VCaP (cell line): Measurements from ENCODE around the gene TGM1.

ENCODE experiments used
- H3K27ac ChIP-seq: fragments of 450-650 bp; 2 replicates; pipeline ENCODE4 v1.5.1; 2017
- TF ChIP-seq, protein P1 (sequence below): fragments of 450-650 bp; conservative IDR thresholded peaks from 2 replicates; pipeline ENCODE4 v1.5.1; 2017; ENCODE audit warnings: mild to moderate bottlenecking, moderate library complexity

Gene TGM1

DNA sequence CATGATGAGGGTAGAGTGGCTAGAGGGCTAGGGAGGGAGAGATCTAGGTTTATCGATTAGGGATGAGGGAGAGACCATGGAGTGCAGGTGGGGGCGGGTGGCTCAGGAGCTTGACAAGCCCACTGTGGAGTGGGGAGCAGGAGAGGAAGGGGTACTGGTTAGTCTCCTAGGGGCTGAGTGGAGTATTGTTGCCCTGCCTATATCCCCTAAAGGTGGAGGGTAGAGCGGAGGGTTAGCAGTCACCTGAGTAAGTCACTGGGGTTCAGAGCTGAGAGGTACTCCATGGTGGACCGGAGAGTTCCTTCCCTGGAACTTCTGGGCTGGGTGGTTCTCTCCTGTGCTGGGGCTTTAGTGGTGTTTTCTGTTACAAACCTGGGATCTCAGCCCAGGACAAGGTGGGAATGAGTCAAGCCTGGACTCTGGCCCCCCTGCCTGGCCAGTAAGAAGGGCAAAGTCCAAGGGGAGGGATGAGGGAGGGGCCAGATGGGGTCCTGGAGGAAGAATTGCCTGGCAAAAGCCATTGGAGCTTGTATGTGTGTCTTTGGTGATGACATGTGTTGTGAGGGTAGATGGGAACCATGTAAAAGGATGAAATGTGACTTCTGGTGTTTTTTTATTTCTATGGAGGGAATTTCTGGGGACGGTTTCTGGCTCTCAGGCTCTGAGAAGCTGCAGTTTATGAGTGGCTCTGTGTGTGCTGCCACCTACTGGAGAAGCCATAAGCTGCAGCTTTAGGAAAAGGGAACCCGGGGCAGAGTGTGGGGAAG, 44.8 kb upstream of the TGM1 start, which contains the start of gene CIDEB:
Gene CIDEB, minus strand, starts transcription at position 403 of the 767 bp plus-strand sequence. Its CDS starts 119 bp downstream, at position 284.
- TF ChIP-seq, protein P1, sequence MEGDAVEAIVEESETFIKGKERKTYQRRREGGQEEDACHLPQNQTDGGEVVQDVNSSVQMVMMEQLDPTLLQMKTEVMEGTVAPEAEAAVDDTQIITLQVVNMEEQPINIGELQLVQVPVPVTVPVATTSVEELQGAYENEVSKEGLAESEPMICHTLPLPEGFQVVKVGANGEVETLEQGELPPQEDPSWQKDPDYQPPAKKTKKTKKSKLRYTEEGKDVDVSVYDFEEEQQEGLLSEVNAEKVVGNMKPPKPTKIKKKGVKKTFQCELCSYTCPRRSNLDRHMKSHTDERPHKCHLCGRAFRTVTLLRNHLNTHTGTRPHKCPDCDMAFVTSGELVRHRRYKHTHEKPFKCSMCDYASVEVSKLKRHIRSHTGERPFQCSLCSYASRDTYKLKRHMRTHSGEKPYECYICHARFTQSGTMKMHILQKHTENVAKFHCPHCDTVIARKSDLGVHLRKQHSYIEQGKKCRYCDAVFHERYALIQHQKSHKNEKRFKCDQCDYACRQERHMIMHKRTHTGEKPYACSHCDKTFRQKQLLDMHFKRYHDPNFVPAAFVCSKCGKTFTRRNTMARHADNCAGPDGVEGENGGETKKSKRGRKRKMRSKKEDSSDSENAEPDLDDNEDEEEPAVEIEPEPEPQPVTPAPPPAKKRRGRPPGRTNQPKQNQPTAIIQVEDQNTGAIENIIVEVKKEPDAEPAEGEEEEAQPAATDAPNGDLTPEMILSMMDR: peak; percentile 97
- H3K27ac ChIP-seq: no peak within 1 kb of the TSS

DNA sequence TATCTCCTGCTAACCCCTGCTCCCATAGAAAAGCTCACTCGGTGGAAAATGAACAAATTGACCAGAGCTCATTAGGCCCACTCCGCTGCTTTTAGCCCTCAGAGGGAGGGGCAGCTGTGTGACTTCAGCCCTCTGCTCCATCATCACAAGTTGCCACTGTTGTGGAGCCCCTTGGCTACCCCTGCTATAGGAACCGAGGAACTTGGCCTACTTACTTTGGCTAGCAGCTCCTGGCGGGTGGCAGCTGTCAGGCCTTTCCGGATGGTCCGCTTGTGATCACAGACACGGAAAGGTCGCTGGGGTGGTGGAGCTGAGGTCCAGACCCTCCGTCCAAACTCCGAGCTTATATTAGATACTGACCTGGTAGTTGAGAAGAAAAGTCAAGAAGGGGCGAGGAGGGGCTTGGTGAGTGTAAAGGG, 44.2 kb upstream of the TGM1 start:
- H3K27ac ChIP-seq: no peak overlapping the region
- TF ChIP-seq, protein P1: no peak

DNA sequence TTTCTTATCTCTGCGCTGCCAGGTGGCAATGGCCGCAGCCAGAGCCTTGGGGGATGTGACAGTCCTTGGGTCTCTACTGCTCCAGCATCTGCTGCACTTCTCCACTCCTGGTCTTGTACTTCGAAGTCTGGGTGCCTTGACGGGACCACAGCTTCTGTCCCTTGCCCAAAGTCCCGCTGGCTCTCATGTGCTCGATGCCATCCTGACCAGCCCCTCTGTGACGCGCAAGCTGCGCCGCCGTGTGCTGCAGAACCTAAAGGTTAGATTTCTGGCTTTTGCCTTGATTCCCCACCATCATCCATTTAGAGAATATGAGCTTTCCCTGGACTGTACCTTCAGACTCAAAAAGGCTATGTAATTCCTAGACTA, 41.0 kb upstream of the TGM1 start:
- no peak overlapping the region for H3K27ac ChIP-seq
- TF ChIP-seq, protein P1: no peak

DNA sequence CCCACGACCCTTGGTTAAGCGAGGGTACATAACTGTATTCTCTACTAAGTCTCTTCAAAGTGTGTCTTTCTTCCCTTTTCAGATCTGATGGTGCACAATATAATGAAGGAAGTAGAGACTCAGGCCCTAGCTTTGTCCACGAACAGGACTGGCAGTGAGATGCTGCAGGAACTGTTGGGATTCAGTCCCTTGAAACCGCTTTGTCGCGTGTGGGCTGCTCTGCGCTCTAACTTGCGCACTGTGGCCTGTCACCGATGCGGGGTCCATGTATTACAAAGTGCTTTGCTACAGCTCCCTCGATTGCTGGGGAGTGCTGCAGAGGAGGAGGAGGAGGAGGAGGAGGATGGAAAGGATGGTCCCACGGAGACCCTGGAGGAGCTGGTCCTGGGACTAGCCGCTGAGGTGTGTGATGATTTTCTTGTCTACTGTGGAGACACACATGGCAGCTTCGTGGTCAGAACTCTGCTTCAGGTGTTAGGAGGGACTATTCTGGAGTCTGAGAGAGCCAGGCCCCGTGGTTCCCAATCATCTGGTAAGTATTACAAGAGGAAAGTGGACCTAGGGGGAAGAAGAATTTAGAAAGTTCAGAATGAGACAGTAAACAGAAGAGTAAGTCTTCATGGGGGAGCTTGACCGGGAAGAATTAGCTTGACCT, 37.5 kb upstream of the TGM1 start:
- TF ChIP-seq, protein P1: no peak
- H3K27ac ChIP-seq: peak overlapping the region; percentile 84

DNA sequence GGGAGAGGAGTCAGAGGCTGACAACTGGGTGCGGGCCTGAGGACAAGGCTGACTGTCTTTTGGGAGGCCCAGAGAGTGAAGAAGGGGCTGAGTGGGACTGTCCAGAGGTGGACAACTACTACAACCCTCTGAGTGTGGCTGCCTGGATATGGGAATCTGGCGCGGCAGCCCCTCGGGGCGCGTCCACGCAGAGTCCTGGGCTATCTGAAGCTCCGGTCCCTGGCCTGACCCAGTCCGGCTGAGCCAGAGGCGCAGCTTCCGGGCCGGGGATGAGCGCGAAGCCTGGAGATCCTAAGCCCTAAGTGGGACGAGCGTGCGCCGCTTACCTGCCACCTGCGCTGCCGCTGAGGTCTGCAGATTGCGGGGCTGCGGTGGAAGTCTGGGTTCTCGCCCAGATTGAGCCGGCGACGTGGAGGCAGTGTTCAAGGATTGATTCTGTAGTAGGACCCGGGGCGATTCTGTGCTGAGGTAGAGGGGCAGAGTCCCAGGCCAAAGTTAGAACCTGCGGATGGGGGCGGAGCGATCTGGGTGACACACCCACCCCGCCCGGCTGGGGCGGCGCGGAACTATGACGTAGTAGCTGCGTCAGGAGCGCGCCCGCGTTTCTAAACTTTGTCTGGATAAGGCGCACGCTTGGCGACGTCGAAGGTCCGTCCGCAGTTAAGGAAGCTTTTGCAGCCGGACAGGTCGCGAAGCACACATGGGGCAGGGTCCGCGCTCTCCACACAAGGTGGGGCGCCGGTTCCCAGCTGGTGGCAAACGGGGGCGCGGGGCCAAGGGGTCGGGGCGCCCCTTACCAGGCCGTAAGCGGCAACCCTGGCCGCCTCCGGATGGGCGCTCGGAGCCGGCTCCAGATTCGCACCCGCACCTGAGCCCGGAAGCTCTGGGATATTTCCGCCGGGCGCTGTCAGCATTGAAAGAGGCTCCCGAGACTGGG, 36.5 kb upstream of the TGM1 start, which contains the start of the genes DHRS1 and NOP9:
Gene DHRS1, minus strand, starts transcription at position 526 of the 937 bp plus-strand sequence. CDS start 674 bp downstream, outside the sequence.
Gene NOP9, plus strand, starts transcription at position 596 of the 937 bp plus-strand sequence. Its CDS starts 105 bp downstream, at position 701.
- peak within 1 kb of the TSS; percentile 84 for H3K27ac ChIP-seq
- TF ChIP-seq, protein P1: no peak

DNA sequence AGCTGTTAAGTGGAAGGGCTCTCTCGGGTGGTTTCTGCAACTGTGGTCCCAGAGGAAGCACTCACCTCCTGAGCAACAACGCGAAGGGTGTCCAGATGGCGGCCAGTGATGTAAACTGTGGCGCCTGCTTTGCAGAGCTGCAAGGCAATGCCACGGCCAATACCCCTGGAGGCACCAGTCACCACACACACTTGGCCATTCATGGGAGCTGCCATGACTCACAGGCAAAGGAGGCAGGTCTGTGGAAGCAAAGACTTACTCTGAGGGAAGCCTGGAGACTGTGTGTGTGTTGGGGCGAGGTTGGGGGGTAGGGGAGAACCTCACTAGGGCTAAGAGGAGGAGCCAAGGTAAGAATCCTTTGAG, 35.9 kb upstream of the TGM1 start:
- TF ChIP-seq, protein P1: no peak

More for the DNA sequence above, 35.9 kb upstream of the TGM1 start:
- peak overlapping the region; percentile 84 for H3K27ac ChIP-seq
